Heart left ventricle (tissue), 16 donors: Measurements from ENCODE around the gene THSD4. TPM values are rescaled to one million over a fixed set of nuclear protein-coding genes. Genes with fewer than 3 reads are reported as not detected.
A peak's percentile ranks its signal among the peaks of the same experiment; 100 is the strongest.

Experiments used
- ATAC-seq, 4 donors: fragments of 200-7000 bp; cut with Tn5 transposase; one replicate each; pipeline ENCODE4 v1.9.1; 2020 to 2022; ENCODE audit warnings: moderate library complexity in 4 of 4, mild to moderate bottlenecking in 3 of 4, moderate number of reproducible peaks in 1 of 4
- DNase-seq, 5 donors: peaks; one replicate each; pipeline ENCODE4 v3.0.0-alpha.2; 2020
- H3K27ac ChIP-seq, 12 donors: fragments of 200-600 bp; sonication (generic) in 4 of 12; one replicate each; pipeline versions ENCODE4 v1.5.0 to v1.8.0; 2016 to 2022; ENCODE audit warnings: mild to moderate bottlenecking in 2 of 12
- H3K27me3 ChIP-seq, 9 donors: fragments of 200-600 bp; sonication (generic) in 2 of 9; one replicate each; pipeline versions ENCODE4 v1.5.1 to v1.8.0; 2016 to 2022; ENCODE audit warnings: mild to moderate bottlenecking in 3 of 9
- H3K36me3 ChIP-seq, 9 donors: fragments of 200-600 bp; sonication (generic) in 2 of 9; one replicate each; pipeline versions ENCODE4 v1.5.0 to v1.8.0; 2018 to 2022; ENCODE audit warnings: mild to moderate bottlenecking in 2 of 9
- H3K4me1 ChIP-seq, 12 donors: fragments of 200-600 bp; sonication (generic) in 4 of 12; one replicate each; pipeline versions ENCODE4 v1.5.0 to v1.8.0; 2016 to 2022; ENCODE audit warnings: mild to moderate bottlenecking in 3 of 12
- H3K4me3 ChIP-seq, 12 donors: fragments of 200-600 bp; sonication (generic) in 4 of 12; one replicate each; pipeline versions ENCODE4 v1.5.0 to v1.8.0; 2017 to 2022; ENCODE audit warnings: mild to moderate bottlenecking in 9 of 12, moderate library complexity in 4 of 12
- H3K9me3 ChIP-seq, 12 donors: fragments of 200-600 bp; sonication (generic) in 4 of 12; one replicate each; pipeline versions ENCODE4 v1.5.0 to v1.8.0; 2016 to 2022; ENCODE audit warnings: mild to moderate bottlenecking in 1 of 12
- POLR2A ChIP-seq, 2 donors: fragments of 450-650 bp; IDR thresholded peaks; one replicate each; pipeline ENCODE4 v1.6.1; 2017; ENCODE audit warnings: antibody characterized with exemption in 2 of 2, mild to moderate bottlenecking in 2 of 2, moderate library complexity in 2 of 2
- WGBS, 4 donors: extraction: QIAGEN DNeasy Blood & Tissue Kit in 2 of 4; methylation state at CpG; one replicate each; pipeline versions ENCODE4 v1.1.5 to v1.1.7; 2013 to 2018; 5-methylcytosine and 5-hydroxymethylcytosine counted together
- intact Hi-C, 10 donors: fragments of 100-400 bp; cut with DNase I; formaldehyde crosslinking; loops; one replicate each; pipeline versions ENCODE4 v1.11.1 to v1.14.2; 2022
- polyA plus RNA-seq, 2 donors: library from polyadenylated mRNA; stranded (reverse); fragments of 200-250 nt; gene quantifications; one replicate each; pipeline ENCODE4 v1.2.3, GENCODE V29; 2013
- total RNA-seq, 9 donors: library from RNA; depleted of rRNA in 2 of 9; stranded (reverse); fragments of >200 nt in 2 of 9; fragmentation: NEBNext Ultra II Directional in 3 of 9; extraction: Animal tissue kit (Norgen Biotek cat#: 25700) in 3 of 9; gene quantifications; one replicate each; pipeline versions ENCODE4 v1.1.0 to v1.2.4, GENCODE V29; 2016 to 2023
- TF ChIP-seq, protein P1 (sequence below), 12 donors: fragments of 200-600 bp; sonication (generic) in 4 of 12; IDR thresholded peaks; one replicate each; pipeline versions ENCODE4 v1.5.0 to v1.8.0; 2018 to 2022; ENCODE audit warnings: antibody characterized with exemption in 12 of 12, mild to moderate bottlenecking in 5 of 12
- donor health status: ischemic (EF 13 %, LVEDD 7.1; RV severe dilation, severe dysfunction).
- donor health status: healthy with polysubstance abuse.
- donor health status: DM: no; HTN: yes; CAD: no.
- donor health status: DM: no; HTN: no; CAD: no.
- donor health status: ischemic (EF 25% LVEDD 6.9; RV normal size, moderate dysfunction).
- donor health status: ischemic (EF 25% LVEDD 5.7; RV mildly dilated, moderate dysfunction).
- donor health status: healthy.
- donor health status: DM: yes; HTN: yes; CAD: no.
- donor health status: ischemic (EF 35%, LVEDD 5.7; RV mildly dilated, moderate dysfunction).
- donor health status: nonischemic (EF 11% LVEDD 7.7; RV severe dilation, severe dysfunction).
- donor health status: DM: yes; HTN: yes; CAD: no.
- donor health status: PGD.
- donor health status: ischemic (EF 29% LVEDD 5.4; RV normal size, mild dysfunction).
- donor health status: nonischemic (EF 23%, LVEDD 6.1; RV moderate dilation, normal function).

The THSD4 gene
- total and polyA plus RNA-seq, 11 donors: 32.6 to 206 (median 93.2) TPM

DNA sequence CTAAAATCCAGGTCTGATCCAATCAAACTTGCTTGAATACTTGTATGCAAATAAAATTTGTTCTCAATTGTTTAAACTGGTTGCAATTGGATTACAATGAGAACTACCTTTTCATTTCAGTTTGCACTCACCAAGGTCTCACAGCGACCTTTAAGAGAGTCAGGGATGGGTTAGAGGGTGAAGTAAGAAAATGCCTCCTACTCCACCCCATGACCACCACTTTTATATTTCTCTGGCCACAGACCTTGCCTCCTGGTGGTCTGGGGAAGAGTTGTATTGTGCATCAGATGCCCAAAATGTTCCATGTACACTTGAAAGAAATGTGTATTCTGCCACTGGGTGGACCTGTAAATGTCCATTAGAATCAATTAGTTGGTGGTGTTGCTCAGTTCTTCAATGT is 16.4 kb upstream of the THSD4 start:
- intact Hi-C loops: no loop called here
- Histone ChIP-seq H3K36me3 (no peaks in the 10 kb centered on the region), H3K9me3 (no peaks in the 10 kb centered on the region), H3K4me1 (peaks cover 0 to 3% (median 0%) of the 10 kb centered on the region in 12 donors), H3K4me3 (no peak overlapping the region), H3K27me3 (no peaks in the 10 kb centered on the region), H3K27ac (no peak overlapping the region)
- ATAC-seq: no peak
- 81 to 96% (median 82%) methylated on average over 1 of the region's 1 CpG for WGBS, 4 donors
- no peak for TF ChIP-seq POLR2A (IDR thresholded peaks at IDR 0.05)
- TF ChIP-seq, protein P1, sequence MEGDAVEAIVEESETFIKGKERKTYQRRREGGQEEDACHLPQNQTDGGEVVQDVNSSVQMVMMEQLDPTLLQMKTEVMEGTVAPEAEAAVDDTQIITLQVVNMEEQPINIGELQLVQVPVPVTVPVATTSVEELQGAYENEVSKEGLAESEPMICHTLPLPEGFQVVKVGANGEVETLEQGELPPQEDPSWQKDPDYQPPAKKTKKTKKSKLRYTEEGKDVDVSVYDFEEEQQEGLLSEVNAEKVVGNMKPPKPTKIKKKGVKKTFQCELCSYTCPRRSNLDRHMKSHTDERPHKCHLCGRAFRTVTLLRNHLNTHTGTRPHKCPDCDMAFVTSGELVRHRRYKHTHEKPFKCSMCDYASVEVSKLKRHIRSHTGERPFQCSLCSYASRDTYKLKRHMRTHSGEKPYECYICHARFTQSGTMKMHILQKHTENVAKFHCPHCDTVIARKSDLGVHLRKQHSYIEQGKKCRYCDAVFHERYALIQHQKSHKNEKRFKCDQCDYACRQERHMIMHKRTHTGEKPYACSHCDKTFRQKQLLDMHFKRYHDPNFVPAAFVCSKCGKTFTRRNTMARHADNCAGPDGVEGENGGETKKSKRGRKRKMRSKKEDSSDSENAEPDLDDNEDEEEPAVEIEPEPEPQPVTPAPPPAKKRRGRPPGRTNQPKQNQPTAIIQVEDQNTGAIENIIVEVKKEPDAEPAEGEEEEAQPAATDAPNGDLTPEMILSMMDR (IDR thresholded peaks at IDR 0.05): no peak
- no peak for DNase-seq

DNA sequence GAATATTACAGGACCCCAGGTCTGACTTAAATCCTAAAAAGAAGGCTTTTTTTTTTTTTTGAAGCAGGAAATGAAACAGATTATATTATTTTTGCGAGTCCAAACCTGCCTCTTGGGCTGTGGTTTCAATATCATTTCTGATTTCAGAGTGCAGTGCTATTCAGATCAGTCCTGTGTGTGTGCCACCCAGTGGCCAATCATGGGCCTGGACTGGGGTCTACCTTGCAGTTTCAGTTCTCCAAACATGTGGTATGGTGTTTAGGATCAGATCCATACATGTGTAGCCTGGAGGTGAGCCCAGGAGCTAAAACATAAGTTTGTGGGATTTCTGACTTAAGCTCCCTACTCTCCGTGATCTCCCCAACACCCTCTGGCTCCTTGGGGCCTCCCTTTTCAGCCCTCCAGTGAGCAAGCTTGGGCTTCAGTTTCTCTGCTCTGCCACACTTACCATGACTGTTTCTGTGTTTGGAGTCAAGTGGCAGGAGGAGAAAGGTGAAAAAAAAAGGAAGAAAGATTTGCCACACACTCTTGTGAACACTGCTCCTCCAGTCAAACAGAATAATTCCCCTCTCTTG is 12.1 kb upstream of the THSD4 start:
- DNase-seq: peak in 1 of 5 donors; percentile 38
- WGBS, 4 donors: 48 to 75% (median 64%) methylated on average over 2 of the region's 2 CpGs
- TF ChIP-seq POLR2A (IDR thresholded peaks at IDR 0.05): no peak
- TF ChIP-seq, protein P1 (IDR thresholded peaks at IDR 0.05): peak; percentile 18 to 54 (median 42)
- no peaks in the 10 kb centered on the region for H3K9me3 ChIP-seq
- H3K36me3 ChIP-seq: no peaks in the 10 kb centered on the region
- H3K27me3 ChIP-seq: no peaks in the 10 kb centered on the region
- H3K4me3 ChIP-seq: no peak overlapping the region
- peaks cover 0 to 3% (median 0%) of the 10 kb centered on the region in 12 donors for H3K4me1 ChIP-seq
- intact Hi-C loops: loop anchor here in 9 of 10 donors (2.0 to 10.0 kb wide), 7 partner anchors 88 to 211 kb away; partner anchors contain the start of genes LRRC49 (in 7 of the 9) and THAP10 (in 7 of the 9)
- no peak overlapping the region for H3K27ac ChIP-seq
- peak in 3 of 4 donors; percentile 77 to 80 (median 78) for ATAC-seq

DNA sequence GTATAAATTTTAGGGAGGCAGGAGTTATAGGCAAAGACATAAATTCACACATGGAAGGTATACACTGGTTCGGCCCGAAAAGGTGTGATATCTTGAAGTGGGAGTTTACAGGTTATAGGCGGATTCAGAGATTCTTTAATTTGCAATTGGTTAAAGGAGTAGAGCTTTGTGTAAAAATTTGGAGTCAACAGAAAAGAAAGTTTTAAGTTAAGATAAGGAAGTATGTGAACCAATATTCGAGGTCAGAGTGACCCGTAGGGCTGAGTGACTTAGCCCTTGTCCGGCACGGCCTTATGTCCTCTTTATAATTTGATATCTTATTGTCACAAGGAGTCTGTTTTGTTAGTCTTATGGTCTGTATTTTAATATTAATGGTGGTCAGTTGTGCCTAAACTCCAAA is 10.6 kb upstream of the THSD4 start:
- no peak for DNase-seq
- Histone ChIP-seq H3K36me3 (no peaks in the 10 kb centered on the region), H3K4me1 (peaks cover 0 to 3% (median 0%) of the 10 kb centered on the region in 12 donors), H3K27me3 (no peaks in the 10 kb centered on the region), H3K27ac (no peak overlapping the region), H3K4me3 (no peak overlapping the region), H3K9me3 (no peaks in the 10 kb centered on the region)
- 87 to 96% (median 90%) methylated on average over 7 of the region's 7 CpGs for WGBS, 4 donors
- ATAC-seq: no peak
- TF ChIP-seq, protein P1 (IDR thresholded peaks at IDR 0.05): no peak
- TF ChIP-seq POLR2A (IDR thresholded peaks at IDR 0.05): no peak
- intact Hi-C loops: loop anchor here in 8 of 10 donors (5.0 to 10.0 kb wide), 5 partner anchors 90 to 212 kb away; partner anchors contain the start of genes LRRC49 (in 6 of the 8) and THAP10 (in 6 of the 8)

DNA sequence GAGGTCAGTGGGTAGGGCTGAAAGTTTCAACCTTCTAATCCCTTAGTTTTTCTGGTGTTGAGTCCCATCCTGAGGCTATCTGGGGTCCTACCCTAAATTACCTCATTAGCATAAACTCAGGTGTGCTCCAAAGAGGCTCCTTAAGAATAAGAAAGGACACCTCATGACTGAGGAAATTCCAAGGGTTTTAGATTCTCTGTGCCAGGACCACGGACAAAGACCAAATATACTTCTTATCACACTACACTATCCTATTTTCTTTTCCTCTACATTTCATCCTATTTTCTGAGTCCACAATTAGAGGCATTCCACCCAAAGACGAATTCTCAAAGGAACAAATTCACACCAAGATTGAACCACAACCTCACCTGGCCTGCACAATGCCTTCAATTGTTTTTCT is 9.8 kb upstream of the THSD4 start:
- no peaks in the 10 kb centered on the region for H3K36me3 ChIP-seq
- intact Hi-C loops: loop anchor here in 5 of 10 donors (10.0 kb wide), 2 partner anchors 91 to 211 kb away; partner anchors contain the start of genes LRRC49 (in 2 of the 5) and THAP10 (in 2 of the 5)
- no peak overlapping the region for H3K27ac ChIP-seq
- peaks cover 0 to 3% (median 0%) of the 10 kb centered on the region in 12 donors for H3K4me1 ChIP-seq
- no peak for DNase-seq
- H3K9me3 ChIP-seq: no peaks in the 10 kb centered on the region
- TF ChIP-seq POLR2A (IDR thresholded peaks at IDR 0.05): no peak
- TF ChIP-seq, protein P1 (IDR thresholded peaks at IDR 0.05): no peak
- 80 to 89% (median 84%) methylated on average over 2 of the region's 2 CpGs for WGBS, 4 donors
- ATAC-seq: no peak
- no peak overlapping the region for H3K4me3 ChIP-seq
- H3K27me3 ChIP-seq: no peaks in the 10 kb centered on the region
